ENCODE results near the gene CHD9.
"Not testable (repeated sequence)": the region's sequence is repeated elsewhere in the genome, so short reads cannot be mapped to it uniquely, and the experiment has no call there.

The CHD9 gene

GRCh38 chr16:53074296-53074695, 19.5 kb downstream of the CHD9 start:
- in situ Hi-C loops (cut with HindIII; ENCODE audit: low sequenced_read_pairs) = not testable (repeated sequence)

GRCh38 chr16:53075461-53075860, 20.7 kb downstream of the CHD9 start:
- in situ Hi-C loops (cut with HindIII; ENCODE audit: low sequenced_read_pairs) = not testable (repeated sequence)

DNA sequence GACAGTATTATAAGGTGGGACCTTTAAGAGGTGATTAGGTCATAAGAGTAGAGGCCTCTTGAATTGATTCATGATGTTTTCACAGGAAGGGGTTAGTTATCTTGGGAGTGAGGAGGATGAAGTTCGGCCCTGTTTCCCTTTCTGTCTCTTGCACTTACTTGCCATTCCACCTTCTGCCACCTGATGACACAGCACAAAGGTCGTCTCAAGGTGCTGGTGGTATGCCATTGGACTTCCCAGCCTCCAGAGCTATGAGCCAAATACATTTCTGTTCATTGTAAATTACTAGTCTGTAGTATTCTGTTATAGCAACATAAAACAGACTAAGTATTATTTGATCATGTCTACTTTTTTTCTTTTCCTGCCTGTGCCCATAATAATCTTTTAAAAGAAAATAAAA, 23.5 kb downstream of the CHD9 start:
- in situ Hi-C loops (cut with HindIII; ENCODE audit: low sequenced_read_pairs) = no loop called here

- in situ Hi-C loops (cut with HindIII; ENCODE audit: low sequenced_read_pairs) = no loop called here
These were observed 24.1 kb downstream of the CHD9 start for GRCh38 chr16:53078765-53079485.

DNA sequence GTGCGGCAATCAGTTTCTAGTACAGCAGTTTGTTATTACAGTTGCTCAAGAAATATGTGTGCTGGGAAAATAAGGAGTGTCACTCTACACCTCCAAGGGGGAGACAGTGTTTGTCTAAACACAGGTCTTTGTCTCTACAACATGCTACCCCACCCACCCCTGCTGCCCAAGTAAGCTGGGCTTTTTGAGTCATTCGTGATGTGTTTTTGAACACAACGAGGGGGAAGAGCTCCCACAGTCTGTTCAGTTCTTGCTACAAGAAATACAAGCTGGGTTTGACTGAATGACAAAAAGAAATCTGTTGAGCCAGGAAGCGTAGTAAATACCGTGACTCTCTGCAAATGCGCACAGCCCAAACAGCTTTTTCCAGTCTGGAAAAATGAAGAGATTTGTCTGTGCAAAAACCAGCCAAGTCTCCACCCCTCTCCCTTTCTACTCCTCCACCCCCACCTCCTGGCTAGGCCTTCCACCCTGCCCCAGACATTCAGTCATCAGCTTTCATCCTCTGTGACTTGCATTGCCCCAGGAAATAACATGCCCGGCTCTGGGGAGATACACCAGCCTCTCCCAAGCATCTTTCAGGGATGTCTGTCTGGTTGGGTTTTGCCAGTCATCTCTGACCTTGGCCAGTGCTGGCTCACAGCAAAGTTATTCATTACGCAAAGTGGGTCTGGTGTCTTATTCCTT, 25.7 kb downstream of the CHD9 start:
- in situ Hi-C loops (cut with HindIII; ENCODE audit: low sequenced_read_pairs) = no loop called here

DNA sequence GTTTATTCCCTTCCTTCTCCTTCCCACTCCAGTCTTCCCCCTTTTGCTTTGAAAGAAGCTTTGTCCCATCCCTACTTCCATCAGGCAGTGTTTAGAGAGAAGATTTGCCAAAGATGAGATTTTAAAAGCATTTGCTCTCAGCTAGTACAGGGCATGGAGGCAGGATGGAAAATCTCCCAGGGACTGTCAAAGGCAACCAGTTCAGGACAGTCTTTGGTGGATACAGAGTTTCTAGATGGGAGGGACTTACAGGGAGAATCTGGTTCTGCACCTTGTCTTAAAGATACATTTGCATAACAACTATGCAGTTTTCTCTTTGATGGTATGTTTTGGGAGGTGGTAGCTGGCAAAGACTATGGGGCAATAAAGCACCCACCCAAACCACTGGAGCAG, 26.2 kb downstream of the CHD9 start:
- in situ Hi-C loops (cut with HindIII; ENCODE audit: low sequenced_read_pairs) = no loop called here

GRCh38 chr16:53081686-53082407, 27.1 kb downstream of the CHD9 start:
- in situ Hi-C loops (cut with HindIII; ENCODE audit: low sequenced_read_pairs) = no loop called here

- in situ Hi-C loops (cut with HindIII; ENCODE audit: low sequenced_read_pairs) = no loop called here
These were observed 27.7 kb downstream of the CHD9 start for GRCh38 chr16:53082509-53082908.

DNA sequence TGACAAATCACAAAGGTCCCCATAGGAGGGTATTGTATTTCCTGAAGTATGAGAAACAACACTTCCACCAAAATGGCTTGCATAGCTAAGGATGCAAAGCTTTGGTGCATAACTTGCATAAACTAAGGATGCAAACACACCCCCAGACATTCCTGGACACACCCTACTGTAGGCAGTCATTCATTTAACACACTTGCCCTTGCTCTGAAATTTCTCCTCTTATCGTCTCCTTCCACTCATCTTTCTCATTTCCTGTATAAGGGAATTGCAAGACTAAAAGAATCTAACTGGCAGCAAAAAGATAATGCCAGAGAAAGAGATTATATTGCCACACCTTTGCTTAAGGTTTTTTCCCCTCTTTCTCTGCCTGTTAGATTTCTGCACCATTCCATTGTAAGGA, 28.3 kb downstream of the CHD9 start:
- in situ Hi-C loops (cut with HindIII; ENCODE audit: low sequenced_read_pairs) = no loop called here

GRCh38 chr16:53084141-53084541, 29.4 kb downstream of the CHD9 start:
- in situ Hi-C loops (cut with HindIII; ENCODE audit: low sequenced_read_pairs) = no loop called here

DNA sequence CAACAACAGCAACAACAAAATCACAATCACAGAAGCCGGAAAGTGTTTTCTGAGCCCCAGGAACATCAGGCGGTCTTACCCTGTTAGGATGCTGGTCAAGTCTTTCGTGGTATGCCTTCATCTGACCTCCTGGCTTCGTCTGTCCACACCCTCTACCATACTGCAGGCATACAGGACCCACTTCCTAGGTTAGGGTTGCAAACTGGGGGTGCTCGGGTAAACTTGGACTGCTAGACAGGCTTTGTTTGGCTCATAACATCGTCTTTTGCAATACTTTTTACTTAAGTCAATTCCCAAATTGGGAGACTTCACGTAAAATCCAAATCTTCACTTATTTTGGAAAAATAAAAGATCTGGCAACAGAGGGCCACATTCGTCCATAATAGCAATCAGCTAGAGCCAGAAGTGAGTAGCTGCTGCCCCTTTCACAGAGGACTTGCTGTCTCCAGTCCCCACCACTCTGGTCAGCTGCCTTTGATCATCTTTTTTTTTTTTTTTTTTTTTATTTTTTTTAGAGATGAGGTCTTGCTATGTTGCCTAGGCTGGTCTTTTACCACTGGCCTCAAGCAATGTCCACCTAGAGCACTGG, 30.0 kb downstream of the CHD9 start:
- in situ Hi-C loops (cut with HindIII; ENCODE audit: low sequenced_read_pairs) = no loop called here

GRCh38 chr16:53085369-53085843, 30.6 kb downstream of the CHD9 start:
- in situ Hi-C loops (cut with HindIII; ENCODE audit: low sequenced_read_pairs) = no loop called here

DNA sequence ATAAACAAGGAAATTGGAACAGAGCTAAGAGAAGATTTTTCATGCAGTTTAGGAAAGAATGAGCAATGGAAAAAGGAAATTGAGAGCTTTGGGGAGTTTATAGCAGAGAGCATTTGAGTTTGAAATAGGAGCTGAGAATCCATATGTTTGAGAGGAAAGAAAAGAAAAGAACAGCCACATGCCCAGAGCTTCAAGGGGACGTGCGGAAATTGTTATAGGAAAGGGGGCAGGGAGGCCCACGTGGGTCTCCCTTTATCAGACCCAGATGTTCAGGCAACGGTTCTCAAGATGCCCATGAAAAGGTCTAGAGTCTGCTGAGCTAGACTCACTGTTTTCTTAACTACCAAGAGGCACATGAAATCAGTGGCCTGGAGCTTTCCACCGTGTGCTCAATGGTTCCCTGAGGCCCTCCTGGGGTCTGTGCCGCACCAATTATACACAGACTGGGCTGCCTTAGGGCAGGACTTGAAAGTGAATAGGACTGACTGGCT, 31.2 kb downstream of the CHD9 start:
- in situ Hi-C loops (cut with HindIII; ENCODE audit: low sequenced_read_pairs) = no loop called here

- in situ Hi-C loops (cut with HindIII; ENCODE audit: low sequenced_read_pairs) = no loop called here
These were observed 32.3 kb downstream of the CHD9 start for GRCh38 chr16:53087101-53087500.

- in situ Hi-C loops (cut with HindIII; ENCODE audit: low sequenced_read_pairs) = no loop called here
These were observed 34.9 kb downstream of the CHD9 start for GRCh38 chr16:53089434-53090285.

- in situ Hi-C loops (cut with HindIII; ENCODE audit: low sequenced_read_pairs) = no loop called here
These were observed 35.4 kb downstream of the CHD9 start for GRCh38 chr16:53090286-53090590.

GRCh38 chr16:53090591-53091411, 36.0 kb downstream of the CHD9 start:
- in situ Hi-C loops (cut with HindIII; ENCODE audit: low sequenced_read_pairs) = no loop called here

GRCh38 chr16:53091466-53092211, 36.8 kb downstream of the CHD9 start:
- in situ Hi-C loops (cut with HindIII; ENCODE audit: low sequenced_read_pairs) = no loop called here

DNA sequence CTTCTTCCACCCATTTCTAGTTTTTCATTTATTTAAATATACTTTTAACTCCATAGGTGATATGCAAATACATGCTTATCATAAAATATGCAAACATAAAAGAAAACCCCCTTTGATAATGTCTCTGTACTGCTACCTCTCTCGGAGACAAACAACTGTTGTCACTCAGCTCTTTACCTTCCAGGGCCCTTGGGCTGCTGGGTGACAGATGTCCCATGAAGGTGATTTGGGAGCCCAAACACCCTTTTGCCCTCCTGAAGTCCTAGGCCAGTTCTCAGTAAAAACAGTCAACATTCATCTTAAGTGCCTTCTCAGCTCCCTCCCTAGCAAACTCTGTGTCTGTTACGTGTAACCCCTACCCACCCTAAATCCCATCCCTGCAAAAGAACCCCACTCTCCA, 37.5 kb downstream of the CHD9 start:
- in situ Hi-C loops (cut with HindIII; ENCODE audit: low sequenced_read_pairs) = no loop called here

All from endothelial cell of hepatic sinusoid (primary cell).